NOMO-1 (cell line): Measurements from ENCODE around the gene ABI3BP.

ENCODE experiments used
- DNase-seq, 2 experiments: peaks; one replicate each; lab custom pipeline; 2025; ENCODE audit not compliant: unreplicated experiment in 2 of 2; lab: John Stamatoyannopoulos, UW

Gene ABI3BP

DNA sequence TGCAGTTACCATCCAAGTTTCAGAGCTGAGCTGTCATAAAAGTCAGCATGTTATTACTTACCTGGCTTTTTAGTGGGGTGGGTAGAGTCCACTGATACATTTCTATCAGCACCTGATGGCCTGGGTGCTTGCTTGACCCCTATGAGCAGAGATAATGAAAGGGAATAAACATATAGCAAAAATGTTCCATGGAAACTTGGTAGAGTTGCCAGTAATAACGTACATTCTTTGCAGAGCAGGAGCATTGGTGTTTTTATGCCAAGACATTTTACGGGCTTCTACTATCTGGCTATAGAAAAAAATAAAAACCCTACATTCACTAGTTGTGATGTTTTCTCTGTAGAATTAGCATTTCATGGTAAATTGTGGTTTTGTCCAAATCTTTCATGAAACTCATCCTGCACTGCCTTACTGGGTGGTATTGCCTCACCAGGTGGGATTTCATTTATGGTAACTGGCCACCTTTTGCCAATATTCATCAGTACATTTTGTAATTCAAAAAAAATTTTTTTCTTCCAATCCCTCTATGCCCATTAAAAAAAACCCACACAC, 213.1 kb downstream of the ABI3BP start:
- DNase-seq, result no peak

GRCh38 chr3:100779480-100779879, 213.7 kb downstream of the ABI3BP start:
- no peak for DNase-seq

- no peak for DNase-seq
These were observed 215.9 kb downstream of the ABI3BP start for GRCh38 chr3:100777271-100777670.

- DNase-seq, result no peak
These were observed 216.5 kb downstream of the ABI3BP start for GRCh38 chr3:100776746-100777145.

- no peak for DNase-seq
These were observed 217.0 kb downstream of the ABI3BP start for GRCh38 chr3:100776097-100776729.

DNA sequence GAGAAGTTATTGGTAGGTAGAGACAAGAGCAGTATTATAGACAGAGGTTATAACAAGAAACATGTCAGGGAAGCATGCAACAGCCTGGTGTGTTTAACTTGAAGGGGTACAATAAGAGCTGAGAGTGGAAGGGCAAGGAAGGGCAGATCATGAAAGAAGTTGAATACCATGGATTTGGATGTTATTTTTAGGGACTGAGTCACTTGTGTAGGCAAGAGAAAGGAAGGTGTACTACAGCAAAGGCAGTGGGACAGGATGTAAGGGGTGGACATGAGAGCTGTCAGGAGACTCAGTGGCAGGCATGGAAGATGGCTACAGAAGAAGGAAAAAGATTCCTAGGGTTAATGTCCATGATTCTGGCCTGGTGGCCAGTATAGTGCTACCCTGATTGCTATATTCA, 217.6 kb downstream of the ABI3BP start:
- no peak for DNase-seq

DNA sequence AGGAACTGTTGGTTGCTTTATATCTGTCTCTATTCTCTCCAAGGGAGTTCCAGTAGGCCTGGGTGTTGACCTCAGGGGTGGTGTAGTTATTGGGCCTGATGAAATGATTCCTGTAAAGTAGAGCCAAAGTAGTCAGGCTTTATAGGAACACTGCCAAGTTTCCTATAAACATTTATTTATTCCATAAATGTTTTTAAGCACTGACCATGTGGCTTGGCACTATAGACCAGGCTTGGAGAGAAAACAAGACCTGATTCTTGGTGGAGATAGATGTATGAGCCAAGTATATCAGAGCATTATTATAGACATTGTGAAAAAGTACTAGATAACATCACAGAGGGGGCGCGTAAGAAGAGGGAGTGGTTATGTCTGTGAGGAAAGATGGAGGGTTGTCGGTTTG, 218.0 kb downstream of the ABI3BP start:
- no peak for DNase-seq

DNA sequence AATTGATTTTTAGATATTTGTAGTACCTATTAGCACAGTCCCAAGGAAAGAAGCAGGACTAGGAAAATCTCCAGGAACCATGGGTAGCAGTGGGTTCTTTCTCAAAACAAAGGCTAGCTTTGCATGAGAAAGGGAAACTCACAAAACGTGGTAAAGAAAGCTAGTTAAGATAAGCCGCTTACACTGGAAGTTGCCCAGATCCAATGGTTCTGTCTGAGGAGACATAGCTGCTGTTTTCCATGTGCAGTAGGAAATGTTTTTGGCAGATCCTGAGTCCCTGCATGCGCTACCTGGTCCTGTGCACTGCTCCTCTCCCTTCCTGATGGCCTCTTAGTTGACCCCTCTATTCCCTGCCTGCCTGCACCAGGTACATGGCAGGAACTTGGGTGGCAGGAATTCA, 223.5 kb downstream of the ABI3BP start:
- no peak for DNase-seq

DNA sequence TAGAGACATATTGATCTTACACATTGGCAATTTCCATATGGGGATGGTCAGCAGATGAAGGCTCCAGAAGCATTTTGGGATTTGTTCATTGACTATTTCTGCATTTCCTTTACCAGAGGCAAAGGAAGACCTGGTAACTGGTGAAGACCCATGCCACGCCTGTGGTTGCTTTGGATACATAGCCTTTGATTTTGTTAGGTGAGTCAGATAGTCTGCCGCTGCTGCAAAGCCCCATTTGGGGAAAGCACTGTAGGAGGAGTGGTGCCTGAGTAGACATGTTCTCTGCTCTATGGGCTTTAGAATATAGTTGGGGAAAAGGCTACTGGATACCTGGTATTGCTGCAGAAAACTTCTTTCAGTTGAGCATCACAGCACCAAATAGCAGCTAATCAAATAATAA, 227.2 kb downstream of the ABI3BP start:
- no peak for DNase-seq

- DNase-seq, result no peak
These were observed 227.7 kb downstream of the ABI3BP start for GRCh38 chr3:100765437-100765975.

DNA sequence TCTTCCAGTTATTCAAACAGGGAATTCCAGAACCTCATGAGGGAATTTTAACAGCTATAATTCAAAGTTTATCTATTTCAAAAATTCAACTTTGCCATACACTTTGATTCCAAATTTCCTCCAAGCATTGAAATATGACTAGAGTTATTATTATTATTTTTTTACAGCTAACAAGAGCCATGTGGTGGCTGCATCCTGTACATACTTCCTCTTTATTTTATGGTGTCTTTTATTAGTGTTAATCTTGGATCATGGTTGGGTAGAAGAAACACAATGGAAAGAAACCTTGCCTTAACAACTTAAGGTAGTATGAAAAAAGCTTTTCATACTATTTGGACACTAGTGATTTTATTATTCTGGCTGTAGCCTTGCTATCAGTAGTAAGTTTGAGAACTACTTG, 231.3 kb downstream of the ABI3BP start:
- DNase-seq, result no peak

DNA sequence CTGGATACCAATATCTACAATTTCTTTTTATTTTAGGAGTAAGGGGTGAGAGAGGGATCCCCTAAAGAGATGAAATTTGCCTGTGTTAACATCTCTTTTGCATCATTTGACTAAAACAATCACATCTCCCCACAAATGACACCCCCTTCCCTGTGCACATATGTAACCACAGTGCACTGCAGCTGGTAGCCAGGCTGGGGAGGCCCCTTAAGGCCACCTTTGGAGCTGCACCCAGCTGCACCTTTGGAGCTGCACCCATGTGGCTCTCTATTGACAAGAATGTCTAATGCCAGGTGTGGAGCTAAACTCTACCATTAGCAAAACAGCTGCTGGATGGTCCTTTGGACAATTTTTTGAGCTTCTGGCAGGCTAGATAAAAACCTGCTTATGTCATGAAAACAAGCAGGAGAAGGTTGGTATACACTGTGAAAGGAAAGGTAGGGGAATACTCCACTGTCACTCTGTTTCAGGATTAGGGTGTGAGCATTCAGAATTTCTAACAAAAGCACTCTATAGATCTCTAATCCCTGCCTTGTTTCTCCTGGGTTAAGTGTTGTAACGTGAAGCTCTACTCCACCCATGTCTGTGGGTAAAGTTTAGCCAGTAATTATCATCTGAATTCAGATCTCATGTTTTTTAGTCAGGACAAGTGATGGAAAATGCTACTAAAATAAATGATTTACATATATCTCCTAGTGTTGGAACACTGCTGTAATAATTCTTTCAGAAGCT, 231.8 kb downstream of the ABI3BP start:
- DNase-seq, result no peak

DNA sequence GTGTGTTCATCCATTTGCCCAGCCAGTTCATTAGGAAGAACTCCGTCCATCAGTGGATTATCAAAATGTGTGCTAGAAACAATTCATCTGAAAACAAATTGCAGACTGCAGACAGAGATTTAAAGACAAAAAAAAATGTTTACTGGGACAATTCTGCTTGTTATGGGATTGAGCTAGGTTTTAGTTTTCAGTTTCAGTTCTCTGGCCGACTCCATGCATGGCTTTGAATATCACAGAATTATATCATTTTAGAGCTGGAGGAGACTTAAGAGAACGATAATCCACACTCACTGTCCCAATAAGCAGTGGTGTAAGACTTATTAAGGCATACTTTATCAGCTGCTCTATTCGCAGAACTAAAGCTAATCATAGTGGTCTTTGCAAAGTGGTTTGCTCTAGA, 232.8 kb downstream of the ABI3BP start:
- DNase-seq, result no peak

DNA sequence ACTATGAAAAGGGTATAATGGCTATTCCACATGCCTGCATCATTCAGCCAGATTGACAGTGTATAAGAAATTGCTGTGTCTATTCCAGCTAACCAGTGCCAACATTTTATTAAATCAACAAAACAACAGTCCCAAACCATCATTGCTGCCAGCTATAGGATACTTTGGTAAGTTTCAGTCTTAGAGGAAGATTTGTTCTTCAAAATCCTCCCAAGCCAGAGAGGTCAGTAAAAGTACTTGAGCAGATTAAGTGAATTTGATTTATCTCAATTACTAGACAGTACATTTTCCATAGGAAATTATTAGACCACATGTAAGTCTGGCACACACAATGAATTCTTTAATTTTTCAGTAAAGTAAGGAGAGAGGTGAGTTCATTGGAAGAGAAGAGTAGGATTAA, 233.3 kb downstream of the ABI3BP start:
- DNase-seq, result no peak

DNA sequence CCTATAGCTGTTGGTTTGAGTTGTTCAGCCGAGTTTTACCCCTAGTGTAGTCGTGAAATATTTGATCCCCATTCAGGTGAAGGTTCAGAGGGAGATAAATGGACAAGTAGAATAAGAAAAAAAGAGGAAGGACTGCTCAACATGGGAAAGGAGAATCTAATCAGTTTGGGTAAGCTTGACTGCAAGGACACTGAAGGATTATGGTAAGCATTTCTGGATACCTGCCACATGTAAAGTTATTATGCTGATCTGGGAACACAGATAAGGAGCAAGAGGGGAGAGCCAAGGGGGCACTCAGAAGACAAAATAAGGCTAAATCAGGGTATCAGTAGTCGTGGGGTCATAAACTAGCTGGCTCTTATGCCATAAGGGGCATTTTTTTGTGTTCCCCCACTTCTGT, 234.1 kb downstream of the ABI3BP start:
- no peak for DNase-seq

- DNase-seq, result no peak
These were observed 236.8 kb downstream of the ABI3BP start for GRCh38 chr3:100756441-100756840.

DNA sequence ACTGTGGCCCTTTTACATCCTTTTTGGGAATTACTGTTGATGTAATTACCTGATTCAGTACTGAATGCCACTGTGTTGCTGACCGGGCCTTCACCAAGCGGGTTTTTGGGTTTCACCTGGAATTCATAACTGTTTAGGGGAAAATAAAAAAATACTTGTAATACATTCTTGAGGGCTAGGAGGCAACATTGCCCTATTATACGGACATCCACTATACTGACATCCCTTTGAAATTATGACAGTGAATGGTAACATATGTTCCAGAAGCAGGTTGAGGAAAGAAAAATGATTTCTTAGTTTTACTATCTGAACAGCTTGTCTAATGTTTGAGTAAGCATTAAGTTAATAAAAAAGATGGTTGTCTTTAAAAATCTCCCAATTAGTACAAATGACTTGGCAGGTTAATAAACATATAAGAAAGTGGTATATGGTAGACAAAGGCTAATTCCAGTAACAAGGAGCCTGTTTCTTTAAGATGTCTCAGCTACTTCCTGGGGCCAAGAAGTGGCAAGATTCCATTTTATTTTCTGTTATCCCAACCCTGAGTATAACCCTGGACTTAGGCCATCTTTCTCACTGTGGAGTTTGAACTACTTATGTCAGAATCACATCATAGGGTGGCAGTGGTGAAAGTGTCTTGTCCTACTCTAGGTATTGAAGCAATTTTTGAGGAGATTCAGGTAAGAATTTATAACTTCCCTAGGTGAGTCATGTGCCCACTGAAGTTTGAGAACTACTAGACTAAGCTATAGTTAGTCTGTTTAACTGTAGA, 238.5 kb downstream of the ABI3BP start:
- no peak for DNase-seq

GRCh38 chr3:100753846-100754245, 239.4 kb downstream of the ABI3BP start:
- DNase-seq, result no peak

- no peak for DNase-seq
These were observed 244.3 kb downstream of the ABI3BP start for GRCh38 chr3:100748967-100749366.

DNA sequence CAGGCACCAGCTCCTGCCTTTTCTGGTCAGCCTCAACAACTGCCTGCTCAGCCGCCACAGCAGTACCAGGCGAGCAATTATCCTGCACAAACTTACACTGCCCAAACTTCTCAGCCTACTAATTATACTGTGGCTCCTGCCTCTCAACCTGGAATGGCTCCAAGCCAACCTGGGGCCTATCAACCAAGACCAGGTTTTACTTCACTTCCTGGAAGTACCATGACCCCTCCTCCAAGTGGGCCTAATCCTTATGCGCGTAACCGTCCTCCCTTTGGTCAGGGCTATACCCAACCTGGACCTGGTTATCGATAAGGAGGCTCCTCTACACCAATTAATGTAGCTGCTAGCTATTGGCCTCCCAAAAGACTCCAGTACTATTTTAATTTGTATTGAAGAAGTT, 245.0 kb downstream of the ABI3BP start:
- no peak for DNase-seq

- no peak for DNase-seq
These were observed 247.1 kb downstream of the ABI3BP start for GRCh38 chr3:100746092-100746491.
